Measurements from ENCODE around the gene TRIM58.

The TRIM58 gene

GRCh38 chr1:247895163-247895637 lies 38.2 kb downstream of the TRIM58 start, which contains the start of gene OR2W3:
OR2W3 (plus strand) TSS chr1:247895587; CDS start chr1:247895587, 0 bp downstream.
- DNase-seq: no peak

DNA sequence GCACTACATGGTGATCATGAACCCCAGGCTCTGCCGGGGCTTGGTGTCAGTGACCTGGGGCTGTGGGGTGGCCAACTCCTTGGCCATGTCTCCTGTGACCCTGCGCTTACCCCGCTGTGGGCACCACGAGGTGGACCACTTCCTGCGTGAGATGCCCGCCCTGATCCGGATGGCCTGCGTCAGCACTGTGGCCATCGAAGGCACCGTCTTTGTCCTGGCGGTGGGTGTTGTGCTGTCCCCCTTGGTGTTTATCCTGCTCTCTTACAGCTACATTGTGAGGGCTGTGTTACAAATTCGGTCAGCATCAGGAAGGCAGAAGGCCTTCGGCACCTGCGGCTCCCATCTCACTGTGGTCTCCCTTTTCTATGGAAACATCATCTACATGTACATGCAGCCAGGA lies 39.0 kb downstream of the TRIM58 start:
- DNase-seq: no peak

DNA sequence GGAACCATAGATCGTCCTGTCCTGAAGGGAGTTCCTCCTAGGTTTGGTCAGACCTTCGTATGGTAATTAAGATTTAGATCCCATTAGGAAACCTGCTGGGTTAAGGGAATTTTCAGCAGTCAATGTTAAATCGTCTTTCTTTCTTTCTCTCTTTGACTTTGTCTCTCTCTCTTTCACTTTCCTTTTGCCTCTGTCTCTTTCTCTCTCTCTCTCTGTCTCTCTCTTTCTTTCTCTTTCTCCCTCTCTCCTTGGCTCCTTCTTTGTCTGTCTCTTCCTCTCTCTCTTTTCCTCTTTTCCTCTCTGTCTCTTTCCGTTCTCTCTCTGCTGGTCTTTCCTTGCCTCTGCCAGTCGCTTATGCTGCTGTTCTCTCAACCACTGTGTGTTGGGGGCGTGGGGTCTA lies 47.1 kb downstream of the TRIM58 start:
- DNase-seq: no peak

DNA sequence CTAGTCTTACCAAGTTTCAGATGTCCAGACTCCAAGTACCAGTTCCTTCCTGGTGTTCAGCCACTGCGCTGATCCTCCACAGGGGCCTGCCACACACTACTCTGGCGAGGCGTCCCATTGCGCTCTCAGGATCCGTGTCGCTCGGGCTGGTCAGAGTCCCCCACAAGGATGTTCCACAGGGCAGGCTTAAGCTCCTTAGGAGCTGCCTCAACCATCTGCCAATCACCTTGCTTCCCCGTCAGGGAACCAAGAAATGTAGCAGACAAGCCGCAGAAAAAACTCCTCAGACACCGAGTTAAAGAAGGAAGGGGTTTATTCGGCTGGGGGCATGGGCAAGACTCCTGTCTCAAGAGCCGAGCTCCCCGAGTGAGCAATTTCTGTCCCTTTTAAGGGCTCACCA lies 48.2 kb downstream of the TRIM58 start:
- DNase-seq: no peak

GRCh38 chr1:247905910-247906503 lies 49.0 kb downstream of the TRIM58 start:
- DNase-seq: no peak

DNA sequence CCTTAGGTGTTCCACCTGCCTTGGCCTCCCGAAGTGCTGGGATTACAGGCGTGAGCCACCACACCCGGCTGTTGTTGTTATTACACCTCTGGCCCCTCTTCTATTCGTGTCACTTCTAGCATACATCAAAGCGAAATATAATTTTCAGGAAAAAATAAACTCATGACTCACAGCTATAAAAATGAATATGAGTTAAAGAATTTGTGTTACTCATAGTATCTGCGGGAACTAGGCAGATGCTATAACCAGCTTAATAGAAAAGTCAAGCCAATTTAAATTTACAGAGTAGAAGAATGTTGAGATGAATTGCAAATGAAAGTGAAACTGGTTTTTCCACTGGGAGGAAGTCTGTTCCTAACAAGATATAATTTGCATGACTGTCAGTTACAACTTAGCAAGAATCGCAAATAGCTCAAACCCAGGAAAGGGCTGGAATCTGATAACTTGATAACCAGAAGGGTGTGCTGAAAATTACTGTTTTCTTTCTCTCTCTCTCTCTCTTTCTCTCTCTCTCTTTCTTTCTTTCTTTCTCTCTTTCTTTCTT lies 49.6 kb downstream of the TRIM58 start:
- DNase-seq: no peak

GRCh38 chr1:247908766-247909165 lies 51.8 kb downstream of the TRIM58 start:
- no peak for DNase-seq

GRCh38 chr1:247913786-247914185 lies 56.8 kb downstream of the TRIM58 start:
- no peak for DNase-seq

DNA sequence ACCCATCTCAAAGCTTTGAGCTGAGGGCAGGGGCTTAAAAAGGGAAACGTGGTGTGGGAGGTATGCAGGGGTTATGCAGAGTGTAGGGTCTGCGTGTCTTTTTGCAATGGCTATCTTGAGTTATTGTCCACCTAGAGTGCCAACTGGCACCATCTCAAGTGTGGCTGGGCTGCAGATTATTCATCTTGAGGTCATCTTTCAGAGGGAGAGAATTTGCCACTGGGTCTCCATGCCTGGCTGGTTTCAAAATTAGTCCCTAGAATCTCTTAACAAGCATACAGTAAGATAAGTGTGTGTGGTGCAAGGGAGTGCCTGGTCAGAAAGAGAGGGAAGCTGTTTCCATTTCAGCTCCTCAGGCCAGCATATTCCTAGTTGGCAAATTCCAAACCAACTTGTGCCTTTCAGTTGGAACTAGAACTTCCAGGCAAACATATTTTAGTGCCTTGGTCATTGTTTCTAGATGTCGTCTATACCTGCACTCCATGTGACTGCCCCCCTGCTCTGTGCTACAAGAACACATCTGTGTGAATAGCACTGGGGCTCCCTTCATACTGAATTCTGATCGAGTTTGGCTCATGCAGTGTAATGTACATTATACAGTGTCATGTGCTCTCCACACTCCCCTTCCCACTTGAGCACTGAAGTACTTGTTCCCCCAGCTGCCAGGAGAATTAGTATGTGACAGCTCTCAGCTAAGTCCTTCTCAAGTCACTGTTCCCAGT lies 58.1 kb downstream of the TRIM58 start:
- DNase-seq: no peak

DNA sequence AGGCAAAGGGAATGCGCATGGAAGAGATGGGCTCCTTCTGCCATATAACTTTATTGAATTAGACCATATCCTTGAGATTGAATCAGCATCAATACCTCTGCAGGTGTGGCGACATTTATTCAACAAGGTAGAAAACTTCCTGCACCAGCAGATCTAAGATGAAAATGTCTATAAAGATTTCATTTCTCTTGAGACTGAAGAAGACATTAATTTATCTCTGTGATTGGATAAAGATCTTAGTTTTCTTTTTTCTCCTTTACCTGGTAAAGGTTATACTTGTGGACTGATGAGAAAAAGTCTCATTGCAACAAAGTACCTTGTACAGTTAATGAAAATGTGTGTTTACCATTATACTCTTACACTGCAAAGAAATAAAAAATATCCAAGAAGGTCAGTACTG lies 63.0 kb downstream of the TRIM58 start, which contains the start of gene OR2T8:
OR2T8 (plus strand) TSS at position 301 of the 400 bp plus-strand sequence. CDS start 766 bp downstream, outside the sequence.
- no peak for DNase-seq

DNA sequence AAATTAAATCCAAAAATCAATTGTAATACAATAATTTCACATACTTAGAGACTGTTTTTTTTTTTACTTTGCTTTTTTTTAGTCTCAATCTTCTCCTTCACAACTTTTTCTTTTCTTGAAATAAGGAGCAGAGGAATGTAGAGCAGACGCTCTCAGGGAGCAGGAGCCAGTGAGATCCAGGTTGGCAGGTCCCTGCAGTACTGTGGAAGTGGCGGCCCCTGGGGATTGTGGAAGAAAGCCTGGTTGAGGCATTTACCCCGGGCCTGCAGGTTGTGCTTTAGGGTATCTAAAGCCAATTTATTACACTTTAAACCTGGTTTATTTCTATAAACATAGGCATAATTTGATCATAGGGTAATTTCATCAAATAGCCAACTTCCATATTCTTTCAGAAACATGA lies 67.0 kb downstream of the TRIM58 start:
- no peak for DNase-seq

GRCh38 chr1:247924868-247925267 lies 67.9 kb downstream of the TRIM58 start, which contains the start of gene OR2AJ1:
OR2AJ1 (plus strand) TSS chr1:247924889; CDS start chr1:247933769, 8,880 bp downstream.
- no peak for DNase-seq
